OCI-LY7 (cell line): Measurements from ENCODE around the gene FMR1. TPM values are rescaled to one million over a fixed set of nuclear protein-coding genes. Genes with fewer than 3 reads are reported as not detected.

Experiments
- BruUV-seq: library from RNA; stranded (reverse); fragments of 400-500 nt; replicated peaks from 2 replicates; lab custom pipeline; 2021; lab: Mats Ljungman, UMichigan
- CTCF ChIA-PET: fragments of 300-600 bp; sonication (Branson Sonifier 250); formaldehyde crosslinking; loops from one replicate; lab custom pipeline; 2022; ENCODE audit warnings: antibody characterized with exemption; ENCODE audit not compliant: unreplicated experiment; lab: Charles Lee
- POLR2A ChIA-PET: fragments of 300-600 bp; sonication (Branson Sonifier 250); formaldehyde crosslinking; loops from one replicate; lab custom pipeline; 2022; ENCODE audit warnings: antibody characterized with exemption; lab: Charles Lee
- DNase-seq: peaks from one replicate; pipeline ENCODE4 v3.0.0-alpha.2; 2015; ENCODE audit warnings: low spot score
- H2AFZ ChIP-seq: fragments of 200-600 bp; sonication (generic), shearing (Covaris generic); 2 replicates; pipeline ENCODE4 v1.6.1; 2014; ENCODE audit warnings: mild to moderate bottlenecking, antibody characterized with exemption, low read length, moderate library complexity
- H3K27ac ChIP-seq: fragments of 200-600 bp; sonication (generic); 2 replicates; pipeline ENCODE4 v1.5.1; 2014; ENCODE audit warnings: mixed run types, low read depth, mild to moderate bottlenecking, moderate library complexity, low read length, inconsistent platforms; ENCODE audit not compliant: poor library complexity, severe bottlenecking
- H3K36me3 ChIP-seq: fragments of 200-600 bp; sonication (generic); 2 replicates; pipeline ENCODE4 v1.6.1; 2014; ENCODE audit warnings: mild to moderate bottlenecking, antibody characterized with exemption, low read length, moderate library complexity, mixed read lengths; ENCODE audit not compliant: insufficient read depth
- H3K4me1 ChIP-seq: fragments of 200-600 bp; sonication (generic); 2 replicates; pipeline ENCODE4 v1.5.1; 2014; ENCODE audit warnings: mild to moderate bottlenecking, low read length; ENCODE audit not compliant: insufficient read depth, poor library complexity, severe bottlenecking
- H3K4me2 ChIP-seq: fragments of 200-600 bp; sonication (generic); 2 replicates; pipeline ENCODE4 v1.6.1; 2014; ENCODE audit warnings: mild to moderate bottlenecking, low read length
- H3K4me3 ChIP-seq: fragments of 200-600 bp; sonication (generic); 2 replicates; pipeline ENCODE4 v1.5.1; 2014; ENCODE audit warnings: mild to moderate bottlenecking, low read depth, low read length; ENCODE audit not compliant: poor library complexity, severe bottlenecking
- H3K79me2 ChIP-seq: fragments of 200-600 bp; sonication (generic); 2 replicates; pipeline ENCODE4 v1.6.1; 2016; ENCODE audit warnings: low read depth, mild to moderate bottlenecking, low read length, moderate library complexity, mixed read lengths; ENCODE audit not compliant: insufficient read depth
- H3K9me2 ChIP-seq: fragments of 200-600 bp; sonication (generic); 2 replicates; pipeline ENCODE4 v1.6.1; 2016; ENCODE audit warnings: mild to moderate bottlenecking, low read length, mixed read lengths; ENCODE audit not compliant: insufficient read depth
- H3K9me3 ChIP-seq: fragments of 200-600 bp; sonication (generic); 2 replicates; pipeline ENCODE4 v1.6.1; 2014; ENCODE audit warnings: mild to moderate bottlenecking, mixed run types, low read length, mixed read lengths
- H4K20me1 ChIP-seq: fragments of 200-600 bp; sonication (generic); 2 replicates; pipeline ENCODE4 v1.6.1; 2014; ENCODE audit warnings: mild to moderate bottlenecking, antibody characterized with exemption, low read length, moderate library complexity, mixed read lengths; ENCODE audit not compliant: insufficient read depth
- CTCF ChIP-seq: fragments of 200-600 bp; sonication (generic); conservative IDR thresholded peaks from 2 replicates; pipeline ENCODE4 v1.5.1; 2014; ENCODE audit warnings: mild to moderate bottlenecking, antibody characterized with exemption, low read length, moderate library complexity, mixed read lengths
- EZH2phosphoT487 ChIP-seq: fragments of 200-600 bp; sonication (generic); IDR thresholded peaks from 2 replicates; pipeline ENCODE4 v1.6.1; 2018; ENCODE audit warnings: low read depth, borderline replicate concordance, mild to moderate bottlenecking, mixed run types, antibody characterized with exemption, low read length, moderate library complexity, mixed read lengths
- intact Hi-C: fragments of 100-400 bp; cut with micrococcal nuclease; formaldehyde crosslinking; loops from one replicate; pipeline ENCODE4 v1.10.0; 2022; ENCODE audit not compliant: unreplicated experiment
- total RNA-seq, 2 experiments: library from RNA; depleted of rRNA in 1 of 2; stranded (reverse); fragments of >200 nt in 1 of 2; shearing (Covaris generic) in 1 of 2; gene quantifications; 2 replicates each; pipeline ENCODE4 v1.2.3, GENCODE V29; 2014 to 2022

The FMR1 gene
- total RNA-seq, 2 experiments from 2014 or later = 19.6 to 46.7 TPM

- ChIA-PET CTCF (no interaction called here), POLR2A (no interaction called here)
- H3K9me2 ChIP-seq = no peaks in the 10 kb centered on the region
- no peak for TF ChIP-seq EZH2phosphoT487
- no peak for TF ChIP-seq CTCF
- H4K20me1 ChIP-seq = no peaks in the 10 kb centered on the region
- H3K4me3 ChIP-seq = no peak overlapping the region
- no peak overlapping the region for H2AFZ ChIP-seq
- no peaks in the 10 kb centered on the region for H3K9me3 ChIP-seq
- H3K4me2 ChIP-seq = no peak overlapping the region
- no peaks in the 10 kb centered on the region for H3K36me3 ChIP-seq
- no peak overlapping the region for H3K27ac ChIP-seq
- H3K79me2 ChIP-seq = no peaks in the 10 kb centered on the region
- BruUV-seq = no TSS peak
- no peak for DNase-seq
- H3K4me1 ChIP-seq = no peaks in the 10 kb centered on the region
- intact Hi-C loops = no loop called here
These were observed 34.7 kb upstream of the FMR1 start for GRCh38 chrX:147876849-147877646.

GRCh38 chrX:147877726-147878125, 34.0 kb upstream of the FMR1 start:
- no peaks in the 10 kb centered on the region for H3K79me2 ChIP-seq
- ChIA-PET POLR2A (no interaction called here), CTCF (no interaction called here)
- no peaks in the 10 kb centered on the region for H3K4me1 ChIP-seq
- no peaks in the 10 kb centered on the region for H4K20me1 ChIP-seq
- H3K4me3 ChIP-seq = no peak overlapping the region
- intact Hi-C loops = no loop called here
- no peaks in the 10 kb centered on the region for H3K36me3 ChIP-seq
- BruUV-seq = no TSS peak
- no peak overlapping the region for H2AFZ ChIP-seq
- H3K4me2 ChIP-seq = no peak overlapping the region
- no peaks in the 10 kb centered on the region for H3K9me3 ChIP-seq
- TF ChIP-seq EZH2phosphoT487 (no peak), CTCF (no peak)
- H3K9me2 ChIP-seq = no peaks in the 10 kb centered on the region
- DNase-seq = no peak
- H3K27ac ChIP-seq = no peak overlapping the region

GRCh38 chrX:147884958-147885357, 26.8 kb upstream of the FMR1 start:
- DNase-seq = no peak
- no peak overlapping the region for H3K27ac ChIP-seq
- no peak overlapping the region for H3K4me2 ChIP-seq
- BruUV-seq = no TSS peak
- no peaks in the 10 kb centered on the region for H3K9me3 ChIP-seq
- no peaks in the 10 kb centered on the region for H4K20me1 ChIP-seq
- H3K4me1 ChIP-seq = no peaks in the 10 kb centered on the region
- no peaks in the 10 kb centered on the region for H3K36me3 ChIP-seq
- CTCF ChIA-PET = no interaction called here
- POLR2A ChIA-PET = no interaction called here
- H2AFZ ChIP-seq = no peak overlapping the region
- H3K79me2 ChIP-seq = no peaks in the 10 kb centered on the region
- no peak overlapping the region for H3K4me3 ChIP-seq
- intact Hi-C loops = no loop called here
- H3K9me2 ChIP-seq = no peaks in the 10 kb centered on the region
- TF ChIP-seq CTCF (no peak), EZH2phosphoT487 (no peak)
